Kidney tubule cell (primary cell): ENCODE results near the gene LBHD2.

Experiments
- DNase-seq: peaks from one replicate; pipeline ENCODE4 v3.0.0-alpha.2; 2018; ENCODE audit warnings: low spot score

The LBHD2 gene

DNA sequence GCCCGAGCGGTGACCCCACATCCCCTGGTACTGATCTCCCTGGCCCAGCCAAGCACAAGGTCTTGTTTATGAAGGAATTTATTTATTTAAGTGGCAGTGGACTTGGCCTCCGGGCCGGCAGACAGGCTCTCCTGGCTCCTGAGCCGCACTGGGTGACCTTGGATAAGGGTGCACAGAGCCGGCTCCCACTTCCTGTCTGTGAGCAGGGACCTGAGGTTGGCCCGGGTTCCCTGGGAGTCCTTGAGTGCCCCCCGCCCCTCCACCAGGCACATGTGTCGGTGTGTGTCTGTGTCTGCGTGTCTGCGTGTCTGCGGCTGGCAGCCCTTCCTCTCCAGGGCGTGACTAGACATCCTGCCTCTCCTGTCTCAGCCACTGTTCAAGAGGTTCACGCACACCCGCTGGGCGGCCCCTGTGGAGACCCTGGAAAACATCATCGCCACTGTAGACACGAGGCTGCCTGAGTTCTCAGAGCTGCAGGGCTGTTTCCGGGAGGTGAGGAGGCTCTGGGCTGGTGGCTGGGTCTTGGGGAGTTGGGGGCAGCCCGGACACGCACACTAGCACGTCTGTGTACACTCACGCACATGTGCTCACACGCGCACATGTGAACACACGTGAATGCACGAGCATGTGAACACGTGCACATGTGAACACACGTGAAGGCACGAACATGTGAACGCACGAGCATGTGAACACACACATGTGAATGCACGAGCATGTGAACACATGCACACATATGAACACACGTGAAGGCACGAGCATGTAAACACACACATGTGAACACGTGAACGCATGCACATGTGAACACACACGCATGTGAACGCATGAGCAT lies 48.6 kb downstream of the LBHD2 start:
- peak; percentile 40 for DNase-seq

DNA sequence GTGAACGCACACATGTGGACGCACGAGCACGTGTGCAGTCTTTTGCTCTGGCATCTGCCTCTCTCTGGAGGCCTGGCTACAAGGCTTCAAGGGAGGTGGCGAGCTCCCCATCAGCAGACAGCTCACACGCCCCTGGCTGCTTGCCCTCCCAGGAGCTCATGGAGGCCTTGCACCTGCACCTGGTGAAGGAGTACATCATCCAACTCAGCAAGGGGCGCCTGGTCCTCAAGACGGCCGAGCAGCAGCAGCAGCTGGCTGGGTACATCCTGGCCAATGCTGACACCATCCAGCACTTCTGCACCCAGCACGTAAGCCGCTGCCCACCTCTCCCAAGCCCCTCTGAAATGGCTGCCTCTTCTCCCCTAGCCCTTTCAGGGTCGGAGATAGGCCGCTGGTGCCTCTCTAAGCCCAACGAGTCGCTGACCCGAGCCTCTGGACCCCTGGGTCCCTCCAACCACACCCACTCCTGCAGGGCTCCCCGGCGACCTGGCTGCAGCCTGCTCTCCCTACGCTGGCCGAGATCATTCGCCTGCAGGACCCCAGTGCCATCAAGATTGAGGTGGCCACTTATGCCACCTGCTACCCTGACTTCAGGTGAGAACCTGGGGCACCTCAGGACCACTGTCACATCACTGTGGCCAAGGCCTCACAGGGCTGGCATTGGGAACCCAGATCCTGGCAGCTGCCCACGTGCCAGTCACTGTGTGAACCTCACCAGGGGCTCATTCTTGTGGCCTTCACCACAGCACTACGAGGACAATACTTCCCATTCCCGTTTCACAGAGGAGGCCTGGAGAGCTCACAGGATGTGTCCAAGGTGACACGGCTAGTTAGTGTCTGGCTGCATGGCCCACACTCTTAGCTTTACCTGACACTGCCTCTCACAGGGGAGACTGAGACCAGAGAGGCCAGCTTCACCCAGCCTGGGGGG lies 49.5 kb downstream of the LBHD2 start:
- no peak for DNase-seq

DNA sequence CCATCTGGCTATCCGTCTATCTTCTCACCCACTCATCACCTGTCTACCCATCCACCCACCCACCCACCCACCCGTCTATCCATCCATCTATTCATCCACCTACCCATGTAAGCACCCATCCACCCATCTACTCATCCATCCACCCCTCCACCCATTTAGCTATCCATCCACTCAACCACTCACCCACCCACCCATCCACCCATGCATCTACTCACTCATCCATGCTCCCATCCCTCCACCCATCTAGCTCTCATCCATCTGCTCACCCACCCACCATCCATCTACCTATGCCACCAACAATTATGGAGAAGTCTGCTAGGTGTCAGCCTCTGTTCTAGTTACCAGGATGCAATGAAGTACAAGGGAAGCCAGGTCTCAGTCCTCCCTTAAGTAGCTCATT lies 50.4 kb downstream of the LBHD2 start:
- DNase-seq: no peak

GRCh38 chr14:103134919-103135318 lies 50.9 kb downstream of the LBHD2 start:
- DNase-seq: no peak

DNA sequence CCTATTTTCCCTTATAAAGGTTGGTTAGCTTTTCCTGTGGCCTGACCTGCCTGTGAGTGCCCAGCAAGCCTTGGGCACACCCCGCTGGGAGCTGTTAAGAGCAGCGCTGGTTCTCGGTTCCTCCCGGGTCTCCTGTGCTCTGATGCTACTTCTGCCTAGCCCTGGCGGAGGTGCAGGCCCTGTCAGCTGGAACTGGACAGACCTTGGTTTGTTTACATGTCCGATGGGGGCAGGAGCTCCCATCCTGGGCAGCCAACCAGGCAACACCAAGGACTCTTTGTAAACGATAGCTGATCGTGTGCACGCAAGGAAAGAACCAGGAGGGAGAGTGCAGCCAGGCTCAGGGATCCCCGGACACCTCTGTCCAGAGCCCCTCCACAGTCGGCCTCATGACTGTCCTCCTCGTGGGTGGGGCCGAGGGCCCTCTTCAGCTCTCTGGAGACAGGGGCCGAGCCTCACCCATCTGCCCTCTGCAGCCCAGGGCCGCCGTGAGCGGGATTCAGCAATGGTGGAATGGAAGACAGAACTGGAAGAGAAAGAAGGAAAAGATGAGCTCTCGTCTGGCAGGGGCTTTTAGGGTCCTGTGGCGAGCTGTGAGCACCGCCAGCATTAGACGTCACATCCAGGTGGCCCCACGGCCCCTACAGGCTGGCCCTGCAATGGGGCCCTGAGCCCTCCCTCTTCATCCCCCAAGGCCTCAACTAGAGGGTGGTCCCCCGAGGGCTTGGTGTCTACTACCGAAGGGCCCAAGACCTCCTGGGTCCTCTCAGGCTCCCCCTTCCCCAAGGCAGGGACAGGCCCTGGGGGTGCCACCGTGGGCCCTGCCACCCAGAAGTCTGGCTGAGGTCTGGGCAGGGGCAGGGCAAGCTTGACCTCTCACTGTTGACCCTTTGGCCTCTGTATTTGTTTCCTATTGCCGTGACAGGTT lies 51.6 kb downstream of the LBHD2 start:
- DNase-seq: no peak

GRCh38 chr14:103136388-103137271 lies 52.6 kb downstream of the LBHD2 start:
- peak; percentile 80 for DNase-seq

DNA sequence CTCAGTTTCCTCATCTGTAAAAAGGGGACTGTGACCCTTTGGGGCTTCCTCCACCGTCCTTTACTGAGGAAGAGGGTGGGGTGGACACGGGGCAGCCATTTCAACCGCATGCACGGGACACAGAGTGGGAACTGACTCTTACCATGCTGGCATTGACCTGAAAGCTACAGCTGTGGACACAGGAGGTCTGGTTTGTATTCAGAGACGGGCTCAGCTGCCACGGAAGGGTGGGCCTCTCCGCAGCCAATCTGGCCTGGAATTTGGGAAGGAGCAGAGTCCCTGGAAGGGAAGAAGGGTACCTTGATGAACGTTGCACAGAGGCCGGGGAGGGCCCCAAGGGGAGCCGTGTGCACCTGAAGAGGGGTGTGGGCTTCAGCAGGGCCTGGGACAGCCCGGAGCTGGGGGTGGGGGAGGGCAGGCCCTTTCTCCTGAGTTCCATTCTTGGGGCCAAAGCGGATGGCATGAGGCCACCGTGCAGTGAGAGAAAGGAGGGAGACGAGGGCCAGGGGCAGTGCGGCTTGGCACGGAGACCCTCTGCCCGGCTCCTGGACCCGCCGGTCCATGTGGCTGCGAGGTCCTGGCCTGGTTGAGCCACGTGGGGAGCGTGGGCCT lies 53.8 kb downstream of the LBHD2 start:
- peak; percentile 65 for DNase-seq

DNA sequence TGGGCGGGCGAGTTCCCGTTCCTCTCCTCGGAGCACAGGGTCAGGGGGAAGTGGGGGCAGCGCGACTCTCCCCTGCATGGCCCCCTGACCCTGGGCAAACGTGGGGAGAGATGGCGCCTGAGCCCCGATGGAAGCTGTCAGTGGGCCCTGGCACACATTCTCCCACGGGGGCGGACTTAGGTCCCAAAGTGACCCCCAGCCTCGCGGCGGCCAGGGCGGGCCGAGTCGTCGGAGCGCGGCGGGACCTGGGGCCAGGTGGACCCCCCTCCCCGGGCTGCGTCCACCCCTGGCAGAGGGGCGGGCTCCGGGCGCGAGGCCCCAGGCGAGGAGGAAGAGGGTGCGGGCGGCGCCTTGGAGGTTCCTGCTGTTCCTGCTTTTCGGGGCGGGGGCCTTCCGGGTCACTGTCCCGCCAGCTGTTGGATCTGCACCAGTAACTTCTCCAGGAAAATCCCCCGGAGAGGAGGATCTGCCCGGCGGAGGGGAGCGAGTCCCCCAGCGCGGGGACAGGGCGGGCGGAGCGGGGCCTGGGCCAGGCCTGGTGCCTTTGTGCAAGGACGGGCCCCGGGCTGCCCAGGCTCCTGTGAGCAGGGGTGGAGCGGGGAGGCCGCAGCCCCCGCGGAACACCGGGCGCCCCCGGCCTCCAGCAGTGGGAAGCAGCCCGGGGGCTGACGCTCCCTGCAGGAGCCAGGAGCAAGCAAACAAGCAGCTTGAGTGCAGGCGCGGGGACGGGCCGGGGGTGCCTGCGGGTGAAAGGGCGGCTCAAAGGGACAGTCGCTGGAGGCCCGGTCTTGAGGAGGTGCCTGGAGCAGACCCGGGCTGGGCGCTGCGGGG lies 54.5 kb downstream of the LBHD2 start:
- peak; percentile 74 for DNase-seq

GRCh38 chr14:103139132-103140025 lies 55.4 kb downstream of the LBHD2 start:
- peak; percentile 38 for DNase-seq
